Endothelial cell of umbilical vein (primary cell): ENCODE measurements around the gene RTN4R. TPM values are rescaled to one million over a fixed set of nuclear protein-coding genes. Genes with fewer than 3 reads are reported as not detected.

Experiments
- BruUV-seq: library from RNA; stranded (reverse); fragments of 400-500 nt; replicated peaks from 2 replicates; lab custom pipeline; 2021; lab: Mats Ljungman, UMichigan
- CTCF ChIA-PET: fragments of 300-600, 350-600 bp; sonication (Branson Sonifier 250); formaldehyde crosslinking; loops from one replicate; lab custom pipeline; 2021; ENCODE audit warnings: antibody characterized with exemption, inconsistent platforms; lab: Charles Lee
- POLR2A ChIA-PET: fragments of 300-600, 350-600 bp; sonication (Branson Sonifier 250); formaldehyde crosslinking; loops from one replicate; lab custom pipeline; 2021; ENCODE audit warnings: antibody characterized with exemption, inconsistent platforms; lab: Charles Lee
- DNase-seq: peaks from one replicate; pipeline ENCODE4 v3.0.0-alpha.2; 2011; ENCODE audit warnings: low read depth, low spot score
- FAIRE-seq: peaks from 2 replicates; lab custom pipeline; 2011; peaks lifted over from hg19 to GRCh38; lab: Jason Lieb, UNC
- H2AFZ ChIP-seq: 2 replicates; pipeline ENCODE4 v1.6.0; 2012; ENCODE audit warnings: low read depth, low read length, control low read depth, inconsistent platforms
- H3K27ac ChIP-seq: 2 replicates; pipeline ENCODE4 v1.5.1; 2011; ENCODE audit warnings: low read depth, mild to moderate bottlenecking, control low read depth, low read length, moderate library complexity; ENCODE audit not compliant: insufficient read depth
- H3K27me3 ChIP-seq, 2 experiments: 2 replicates each; pipeline versions ENCODE4 v1.6.0 to v1.6.1; 2011; ENCODE audit warnings: low read length in 2 of 2, mixed read lengths in 1 of 2; ENCODE audit not compliant: control insufficient read depth in 2 of 2, insufficient read depth in 2 of 2
- H3K36me3 ChIP-seq, 2 experiments: 2 replicates in 1 of 2; 3 replicates in 1 of 2; pipeline ENCODE4 v1.5.1; 2011; ENCODE audit warnings: low read length in 2 of 2, mild to moderate bottlenecking in 1 of 2, moderate library complexity in 1 of 2; ENCODE audit not compliant: control insufficient read depth in 2 of 2, insufficient read depth in 2 of 2; ENCODE audit errors: extremely low read depth in 1 of 2
- H3K4me1 ChIP-seq: 3 replicates; pipeline ENCODE4 v1.5.1; 2011; ENCODE audit warnings: mild to moderate bottlenecking, low read length; ENCODE audit not compliant: control insufficient read depth, insufficient read depth; ENCODE audit errors: extremely low read depth
- H3K4me2 ChIP-seq: 2 replicates; pipeline ENCODE4 v1.6.1; 2011; ENCODE audit warnings: low read length, control low read depth, mixed read lengths; ENCODE audit not compliant: insufficient read depth
- H3K4me3 ChIP-seq, 3 experiments: fragments of 200-600 bp in 1 of 3; sonication (generic), shearing (Covaris generic) in 1 of 3; replicated peaks in 1 of 3; 2 replicates each; pipeline ENCODE4 v1.5.1; 2011 to 2016; ENCODE audit warnings: control low read depth in 3 of 3, low read length in 3 of 3, mild to moderate bottlenecking in 2 of 3, inconsistent platforms in 1 of 3, low read depth in 1 of 3, moderate library complexity in 1 of 3; ENCODE audit not compliant: insufficient read depth in 1 of 3
- H3K79me2 ChIP-seq: 2 replicates; pipeline ENCODE4 v1.6.0; 2012; ENCODE audit warnings: low read length, inconsistent platforms; ENCODE audit not compliant: control insufficient read depth, insufficient read depth
- H3K9ac ChIP-seq: replicated peaks from 2 replicates; pipeline ENCODE3; 2011; ENCODE audit warnings: low read length, control low read depth; ENCODE audit not compliant: insufficient read depth; ENCODE audit errors: extremely low read depth
- H3K9me1 ChIP-seq: replicated peaks from 3 replicates; pipeline ENCODE4 v1.6.0; 2011; ENCODE audit warnings: mild to moderate bottlenecking, low read length; ENCODE audit not compliant: control insufficient read depth, insufficient read depth; ENCODE audit errors: extremely low read depth
- H3K9me3 ChIP-seq: replicated peaks from 2 replicates; pipeline ENCODE4 v1.5.1; 2012; ENCODE audit warnings: low read length, inconsistent platforms; ENCODE audit not compliant: control insufficient read depth, insufficient read depth
- H4K20me1 ChIP-seq: replicated peaks from 2 replicates; pipeline ENCODE3; 2011; ENCODE audit warnings: mild to moderate bottlenecking, low read length; ENCODE audit not compliant: control insufficient read depth, insufficient read depth; ENCODE audit errors: extremely low read depth
- CTCF ChIP-seq, 2 donors: IDR thresholded peaks; 1 replicate in 1 of 2; 2 replicates in 1 of 2; pipeline ENCODE4 v1.5.1; 2011; ENCODE audit warnings: low read length in 2 of 2, mild to moderate bottlenecking in 2 of 2, moderate library complexity in 2 of 2, control low read depth in 1 of 2, inconsistent platforms in 1 of 2, low read depth in 1 of 2; ENCODE audit not compliant: insufficient read depth in 1 of 2; ENCODE audit errors: extremely low read depth in 1 of 2
- EZH2 ChIP-seq: IDR thresholded peaks from 2 replicates; pipeline ENCODE4 v1.6.1; 2012; ENCODE audit warnings: borderline replicate concordance, low read depth, mild to moderate bottlenecking, moderate library complexity, low read length, inconsistent platforms; ENCODE audit not compliant: severe bottlenecking
- FOS ChIP-seq: IDR thresholded peaks from 2 replicates; pipeline ENCODE4 v1.6.1; 2011; ENCODE audit warnings: mild to moderate bottlenecking, low read length, moderate library complexity, borderline replicate concordance; ENCODE audit not compliant: insufficient read depth
- GATA2 ChIP-seq: IDR thresholded peaks from 2 replicates; pipeline ENCODE4 v1.7.0; 2011; ENCODE audit warnings: low read depth, mild to moderate bottlenecking, moderate library complexity, mixed read lengths, low read length; ENCODE audit not compliant: insufficient read length, insufficient read depth
- JUN ChIP-seq: IDR thresholded peaks from 2 replicates; pipeline ENCODE4 v1.6.1; 2011; ENCODE audit warnings: borderline replicate concordance, low read depth; ENCODE audit not compliant: insufficient read length, insufficient read depth
- MAX ChIP-seq: IDR thresholded peaks from 2 replicates; pipeline ENCODE4 v1.6.1; 2011; ENCODE audit not compliant: insufficient read depth, insufficient read length
- MYC ChIP-seq: IDR thresholded peaks from one replicate; pipeline ENCODE4 v1.6.1; 2011; ENCODE audit warnings: mild to moderate bottlenecking, low read depth, low read length
- POLR2A ChIP-seq: IDR thresholded peaks from 2 replicates; pipeline ENCODE4 v1.6.1; 2012; ENCODE audit warnings: low read depth, mild to moderate bottlenecking, control low read depth, low read length
- POLR2AphosphoS5 ChIP-seq: IDR thresholded peaks from 2 replicates; pipeline ENCODE4 v1.6.1; 2012; ENCODE audit warnings: low read depth, mild to moderate bottlenecking, control low read depth, low read length, moderate library complexity; ENCODE audit not compliant: insufficient read depth
- dilution Hi-C: fragments of 300-500 bp; cut with MboI; formaldehyde crosslinking; loops from one replicate; pipeline ENCODE4 v1.15.0; 2019; ENCODE audit warnings: low sequenced_read_pairs; ENCODE audit not compliant: extremely low pct_ligation_motif_present
- intact Hi-C: fragments of 100-400 bp; cut with micrococcal nuclease; formaldehyde crosslinking; loops from one replicate; pipeline ENCODE4 v1.10.0; 2022
- polyA plus RNA-seq, 4 experiments: library from polyadenylated mRNA; depleted of rRNA in 3 of 4; stranded (reverse) in 3 of 4; unstranded in 1 of 4; fragments of >200 nt; gene quantifications; 2 replicates each; pipeline versions ENCODE4 v1.2.1 to v1.2.3, GENCODE V29; 2011 to 2012; ENCODE audit warnings: missing spikeins in 1 of 4
- total RNA-seq: library from RNA; stranded (reverse); gene quantifications from 2 replicates; pipeline ENCODE4 v1.2.3, GENCODE V29; 2021

Gene RTN4R
- total and polyA plus RNA-seq, 2 donors (not counting 3 experiments of a cell fraction or from before 2014, with no cell fraction given) = 1.2 to 2.2 TPM

GRCh38 chr22:20232781-20233180 lies 35.3 kb downstream of the RTN4R start:
- no peak overlapping the region for H3K4me3 ChIP-seq
- no peak for FAIRE-seq
- H3K27me3 ChIP-seq = no peaks in the 10 kb centered on the region
- no peaks in the 10 kb centered on the region for H3K36me3 ChIP-seq
- dilution Hi-C loops (no loop called here), intact Hi-C loops (no loop called here)
- CTCF ChIA-PET = no interaction called here
- no peaks in the 10 kb centered on the region for H3K4me1 ChIP-seq
- no TSS peak for BruUV-seq
- H3K9me3 ChIP-seq = no peaks in the 10 kb centered on the region
- POLR2A ChIA-PET = no interaction called here
- no peaks in the 10 kb centered on the region for H3K9me1 ChIP-seq
- no peak overlapping the region for H3K4me2 ChIP-seq
- no peaks in the 10 kb centered on the region for H3K79me2 ChIP-seq
- no peak overlapping the region for H3K9ac ChIP-seq
- TF ChIP-seq GATA2 (no peak), CTCF (IDR thresholded peaks at IDR 0.05; ENCODE audit: extremely low read depth in 1 of 2, insufficient read depth in 1 of 2, low read depth in 1 of 2, low read length in 2 of 2) (no peak), POLR2AphosphoS5 (no peak), EZH2 (no peak), MAX (no peak), POLR2A (no peak), FOS (no peak), MYC (no peak), JUN (no peak)
- no peaks in the 10 kb centered on the region for H4K20me1 ChIP-seq
- DNase-seq = no peak
- no peak overlapping the region for H3K27ac ChIP-seq
- no peak overlapping the region for H2AFZ ChIP-seq
